ENCODE results near the gene XBP1. TPM values are rescaled to one million over a fixed set of nuclear protein-coding genes. Genes with fewer than 3 reads are reported as not detected.

The XBP1 gene
- total and polyA plus RNA-seq, 2 of the 13 experiments (the other 11 are each of a cell fraction or from before 2014, with no cell fraction given) = 416 to 427 TPM

- no peaks in the 10 kb centered on the region; a peak in 1 of 5 replicates for H3K27me3 ChIP-seq (ENCODE audit: control insufficient read depth in 1 of 2, insufficient read depth in 2 of 2, low read length in 2 of 2)
- 0 out of 5 replicates have a peak, but pooled peaks cover 0 to 2% of the 10 kb centered on the region in 2 experiments for H3K36me3 ChIP-seq (replicated peaks in 1 of 2; ENCODE audit: control insufficient read depth in 1 of 2, insufficient read depth in 2 of 2, low read length in 2 of 2)
- in situ Hi-C loops (cut with HindIII; ENCODE audit: extremely low pct_ligation_motif_present, low pct_unique_long_range_greater_than_20kb) (no loop called here), intact Hi-C loops (cut with micrococcal nuclease; ENCODE audit: unreplicated experiment) (no loop called here)
- H3K9me3 ChIP-seq (ENCODE audit: low read length) = no peaks in the 10 kb centered on the region
- H2AFZ ChIP-seq (ENCODE audit: low read length) = no peak overlapping the region
- FAIRE-seq (no peak), DNase-seq (ENCODE audit: low spot score) (peak; percentile 14), ATAC-seq (no peak)
- no peaks in the 10 kb centered on the region for H4K20me1 ChIP-seq (ENCODE audit: insufficient read depth, low read length)
- no peak overlapping the region for H3K9ac ChIP-seq (ENCODE audit: insufficient read depth, low read depth, low read length)
- ChIA-PET POLR2A (interaction anchor here (1.0 to 2.1 kb wide), 3 partner anchors 15 to 31 kb away, joined by 3 to 7 read pairs (median 6); partner anchors contain the start of gene XBP1), CTCF (ENCODE audit: low intra/inter-chr PET ratio, low total read pairs) (no interaction called here)
- no peak overlapping the region for H3K27ac ChIP-seq (ENCODE audit: extremely low read length, insufficient read depth, low read length)
- BruUV-seq (replicated peaks) = no TSS peak
- H3K4me3 ChIP-seq (replicated peaks in 1 of 3; ENCODE audit: insufficient read depth in 1 of 3, low read depth in 2 of 3, low read length in 3 of 3) = no peak overlapping the region
- TF ChIP-seq ZNF546 (CRISPR knock-in tag; conservative IDR thresholded peaks at IDR 0.05) (no peak), ZKSCAN8 (CRISPR knock-in tag; IDR thresholded peaks at IDR 0.05; ENCODE audit: borderline replicate concordance) (no peak), ZMYM4 (CRISPR knock-in tag; IDR thresholded peaks at IDR 0.05) (0 out of 2 replicates have a peak, but pooled peaks have one; percentile 0), BRD4 (CRISPR knock-in tag; IDR thresholded peaks at IDR 0.05) (no peak), ZNF207 (IDR thresholded peaks at IDR 0.05; ENCODE audit: borderline replicate concordance) (no peak), SALL1 (CRISPR knock-in tag; IDR thresholded peaks at IDR 0.05) (no peak), CBX1 (IDR thresholded peaks at IDR 0.05; ENCODE audit: low read depth) (no peak), ZNF563 (CRISPR knock-in tag; IDR thresholded peaks at IDR 0.05) (no peak), ZBTB4 (CRISPR knock-in tag; IDR thresholded peaks at IDR 0.05; ENCODE audit: borderline replicate concordance) (0 out of 2 replicates have a peak, but pooled peaks have one; percentile 31), ZNF782 (CRISPR knock-in tag; IDR thresholded peaks at IDR 0.05; ENCODE audit: borderline replicate concordance) (no peak)
- TF ChIP-seq, protein P1, sequence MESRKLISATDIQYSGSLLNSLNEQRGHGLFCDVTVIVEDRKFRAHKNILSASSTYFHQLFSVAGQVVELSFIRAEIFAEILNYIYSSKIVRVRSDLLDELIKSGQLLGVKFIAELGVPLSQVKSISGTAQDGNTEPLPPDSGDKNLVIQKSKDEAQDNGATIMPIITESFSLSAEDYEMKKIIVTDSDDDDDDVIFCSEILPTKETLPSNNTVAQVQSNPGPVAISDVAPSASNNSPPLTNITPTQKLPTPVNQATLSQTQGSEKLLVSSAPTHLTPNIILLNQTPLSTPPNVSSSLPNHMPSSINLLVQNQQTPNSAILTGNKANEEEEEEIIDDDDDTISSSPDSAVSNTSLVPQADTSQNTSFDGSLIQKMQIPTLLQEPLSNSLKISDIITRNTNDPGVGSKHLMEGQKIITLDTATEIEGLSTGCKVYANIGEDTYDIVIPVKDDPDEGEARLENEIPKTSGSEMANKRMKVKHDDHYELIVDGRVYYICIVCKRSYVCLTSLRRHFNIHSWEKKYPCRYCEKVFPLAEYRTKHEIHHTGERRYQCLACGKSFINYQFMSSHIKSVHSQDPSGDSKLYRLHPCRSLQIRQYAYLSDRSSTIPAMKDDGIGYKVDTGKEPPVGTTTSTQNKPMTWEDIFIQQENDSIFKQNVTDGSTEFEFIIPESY (CRISPR knock-in tag; IDR thresholded peaks at IDR 0.05) = peak; percentile 76
- TF ChIP-seq, protein P2, sequence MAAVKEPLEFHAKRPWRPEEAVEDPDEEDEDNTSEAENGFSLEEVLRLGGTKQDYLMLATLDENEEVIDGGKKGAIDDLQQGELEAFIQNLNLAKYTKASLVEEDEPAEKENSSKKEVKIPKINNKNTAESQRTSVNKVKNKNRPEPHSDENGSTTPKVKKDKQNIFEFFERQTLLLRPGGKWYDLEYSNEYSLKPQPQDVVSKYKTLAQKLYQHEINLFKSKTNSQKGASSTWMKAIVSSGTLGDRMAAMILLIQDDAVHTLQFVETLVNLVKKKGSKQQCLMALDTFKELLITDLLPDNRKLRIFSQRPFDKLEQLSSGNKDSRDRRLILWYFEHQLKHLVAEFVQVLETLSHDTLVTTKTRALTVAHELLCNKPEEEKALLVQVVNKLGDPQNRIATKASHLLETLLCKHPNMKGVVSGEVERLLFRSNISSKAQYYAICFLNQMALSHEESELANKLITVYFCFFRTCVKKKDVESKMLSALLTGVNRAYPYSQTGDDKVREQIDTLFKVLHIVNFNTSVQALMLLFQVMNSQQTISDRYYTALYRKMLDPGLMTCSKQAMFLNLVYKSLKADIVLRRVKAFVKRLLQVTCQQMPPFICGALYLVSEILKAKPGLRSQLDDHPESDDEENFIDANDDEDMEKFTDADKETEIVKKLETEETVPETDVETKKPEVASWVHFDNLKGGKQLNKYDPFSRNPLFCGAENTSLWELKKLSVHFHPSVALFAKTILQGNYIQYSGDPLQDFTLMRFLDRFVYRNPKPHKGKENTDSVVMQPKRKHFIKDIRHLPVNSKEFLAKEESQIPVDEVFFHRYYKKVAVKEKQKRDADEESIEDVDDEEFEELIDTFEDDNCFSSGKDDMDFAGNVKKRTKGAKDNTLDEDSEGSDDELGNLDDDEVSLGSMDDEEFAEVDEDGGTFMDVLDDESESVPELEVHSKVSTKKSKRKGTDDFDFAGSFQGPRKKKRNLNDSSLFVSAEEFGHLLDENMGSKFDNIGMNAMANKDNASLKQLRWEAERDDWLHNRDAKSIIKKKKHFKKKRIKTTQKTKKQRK (IDR thresholded peaks at IDR 0.05; ENCODE audit: low read length) = no peak
- H3K79me2 ChIP-seq (ENCODE audit: insufficient read depth, low read length) = peaks cover 15% of the 10 kb centered on the region
- H3K4me2 ChIP-seq (ENCODE audit: low read depth, low read length) = no peak overlapping the region
- WGBS (ENCODE audit: low lambda C conversion rate) = 89% methylated on average over 14 of the region's 14 CpGs
- H3K4me1 ChIP-seq (ENCODE audit: insufficient read depth, low read length) = peaks cover 51% of the 10 kb centered on the region
These were observed 30.8 kb downstream of the XBP1 start for GRCh38 chr22:28769394-28770085.

Data from HepG2 (cell line).